HL-60/S4 treated with phorbol 12-myristate 13-acetate at 8.2 ng/mL for 4 days and 3 days (cell line): Measurements from ENCODE around the gene RPS6KA5.
"Not testable (repeated sequence)": the region's sequence is repeated elsewhere in the genome, so short reads cannot be mapped to it uniquely, and the experiment has no call there.

ENCODE experiments used
- in situ Hi-C: fragments of 300-500 bp; cut with MboI; formaldehyde crosslinking; loops from 2 replicates; pipeline ENCODE4 v1.15.0; 2022; ENCODE audit warnings: low sequenced_read_pairs

The RPS6KA5 gene

GRCh38 chr14:91067186-91067585 is 6.7 kb upstream of the RPS6KA5 start:
- in situ Hi-C loops = no loop called here

GRCh38 chr14:91065266-91065665 is 4.8 kb upstream of the RPS6KA5 start:
- in situ Hi-C loops = no loop called here

GRCh38 chr14:91063119-91063518 is 2.7 kb upstream of the RPS6KA5 start:
- in situ Hi-C loops = no loop called here

- in situ Hi-C loops = no loop called here
Observed at GRCh38 chr14:91062600-91062999, 2.2 kb upstream of the RPS6KA5 start.

- in situ Hi-C loops = no loop called here
Observed at GRCh38 chr14:91061056-91061887, 831 bp upstream of the RPS6KA5 start.

- in situ Hi-C loops = no loop called here
Observed at GRCh38 chr14:91059576-91060350, 678 bp downstream of the RPS6KA5 start.

GRCh38 chr14:91058042-91058581 is 2.3 kb downstream of the RPS6KA5 start:
- in situ Hi-C loops = no loop called here

GRCh38 chr14:91056361-91056760 is 4.1 kb downstream of the RPS6KA5 start:
- in situ Hi-C loops = no loop called here

GRCh38 chr14:91055016-91055415 is 5.4 kb downstream of the RPS6KA5 start:
- in situ Hi-C loops = no loop called here

- in situ Hi-C loops = no loop called here
Observed at GRCh38 chr14:91048676-91049075, 11.8 kb downstream of the RPS6KA5 start.

GRCh38 chr14:91048265-91048664 is 12.2 kb downstream of the RPS6KA5 start:
- in situ Hi-C loops = no loop called here

- in situ Hi-C loops = no loop called here
Observed at GRCh38 chr14:91047174-91047753, 13.2 kb downstream of the RPS6KA5 start.

- in situ Hi-C loops = no loop called here
Observed at GRCh38 chr14:91046488-91047072, 13.9 kb downstream of the RPS6KA5 start.

GRCh38 chr14:91041450-91041849 is 19.0 kb downstream of the RPS6KA5 start:
- in situ Hi-C loops = no loop called here

- in situ Hi-C loops = no loop called here
Observed at GRCh38 chr14:91040545-91040944, 19.9 kb downstream of the RPS6KA5 start.

- in situ Hi-C loops = no loop called here
Observed at GRCh38 chr14:91038439-91038838, 22.0 kb downstream of the RPS6KA5 start.

- in situ Hi-C loops = no loop called here
Observed at GRCh38 chr14:91036741-91037469, 23.5 kb downstream of the RPS6KA5 start.

- in situ Hi-C loops = no loop called here
Observed at GRCh38 chr14:91035855-91036254, 24.6 kb downstream of the RPS6KA5 start.

GRCh38 chr14:91034379-91034778 is 26.1 kb downstream of the RPS6KA5 start:
- in situ Hi-C loops = not testable (repeated sequence)

GRCh38 chr14:91032248-91032647 is 28.2 kb downstream of the RPS6KA5 start:
- in situ Hi-C loops = no loop called here
